Adrenal gland (tissue), 5 donors: ENCODE results near the gene C1QTNF1.

Experiments used
- CTCF ChIP-seq, 6 experiments: fragments of 450-650 bp in 4 of 6; fragments of 200-600 bp in 2 of 6; sonication (generic) in 1 of 6; IDR thresholded peaks; 1 replicate in 5 of 6; 2 replicates in 1 of 6; pipeline versions ENCODE4 v1.5.1 to v1.8.0; 2016 to 2021; ENCODE audit warnings: antibody characterized with exemption in 6 of 6, mild to moderate bottlenecking in 2 of 6, moderate library complexity in 1 of 6
- POLR2A ChIP-seq, 2 donors: fragments of 450-650 bp; IDR thresholded peaks; one replicate each; pipeline ENCODE4 v1.6.1; 2017; ENCODE audit warnings: antibody characterized with exemption in 2 of 2, mild to moderate bottlenecking in 2 of 2, moderate library complexity in 1 of 2
- donor health status: DM: no; HTN: no; CAD: no.

GRCh38 chr17:79038545-79039135 is 14.7 kb downstream of the C1QTNF1 start:
- TF ChIP-seq CTCF (IDR thresholded peaks at IDR 0.05) (no peak), POLR2A (IDR thresholded peaks at IDR 0.05) (peak in 1 of 2 donors; percentile 23)
